Heart left ventricle (tissue), 13 donors: Measurements from ENCODE around the gene HYCC2.

ENCODE experiments used
- POLR2A ChIP-seq, 2 donors: fragments of 450-650 bp; IDR thresholded peaks; one replicate each; pipeline ENCODE4 v1.6.1; 2017; ENCODE audit warnings: antibody characterized with exemption in 2 of 2, mild to moderate bottlenecking in 2 of 2, moderate library complexity in 2 of 2
- TF ChIP-seq, protein P1 (sequence below), 12 donors: fragments of 200-600 bp; sonication (generic) in 4 of 12; IDR thresholded peaks; one replicate each; pipeline versions ENCODE4 v1.5.0 to v1.8.0; 2018 to 2022; ENCODE audit warnings: antibody characterized with exemption in 12 of 12, mild to moderate bottlenecking in 5 of 12
- donor health status: ischemic (EF 13 %, LVEDD 7.1; RV severe dilation, severe dysfunction).
- donor health status: DM: no; HTN: yes; CAD: no.
- donor health status: DM: no; HTN: no; CAD: no.
- donor health status: ischemic (EF 25% LVEDD 6.9; RV normal size, moderate dysfunction).
- donor health status: ischemic (EF 25% LVEDD 5.7; RV mildly dilated, moderate dysfunction).
- donor health status: ischemic (EF 35%, LVEDD 5.7; RV mildly dilated, moderate dysfunction).
- donor health status: nonischemic (EF 11% LVEDD 7.7; RV severe dilation, severe dysfunction).
- donor health status: DM: yes; HTN: yes; CAD: no.
- donor health status: PGD.
- donor health status: ischemic (EF 29% LVEDD 5.4; RV normal size, mild dysfunction).
- donor health status: nonischemic (EF 23%, LVEDD 6.1; RV moderate dilation, normal function).

DNA sequence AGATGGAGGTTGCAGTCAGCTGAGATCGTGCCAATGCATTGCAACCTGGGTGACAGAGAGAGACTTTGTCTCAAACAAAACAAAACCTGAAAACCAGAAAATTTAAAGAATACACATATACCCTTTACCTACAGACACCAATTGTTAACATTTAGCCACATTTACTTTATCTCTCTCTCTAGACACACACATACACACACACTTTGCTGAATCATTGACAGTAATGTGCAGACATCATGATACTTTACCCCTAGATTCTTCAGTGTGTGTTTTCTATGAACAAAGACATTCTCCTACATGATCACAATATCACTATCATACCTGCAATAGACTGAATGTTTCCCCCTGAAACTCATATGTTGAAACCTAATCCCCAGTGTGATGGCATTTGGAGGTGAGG lies 34.3 kb upstream of the HYCC2 start:
- TF ChIP-seq, protein P1, sequence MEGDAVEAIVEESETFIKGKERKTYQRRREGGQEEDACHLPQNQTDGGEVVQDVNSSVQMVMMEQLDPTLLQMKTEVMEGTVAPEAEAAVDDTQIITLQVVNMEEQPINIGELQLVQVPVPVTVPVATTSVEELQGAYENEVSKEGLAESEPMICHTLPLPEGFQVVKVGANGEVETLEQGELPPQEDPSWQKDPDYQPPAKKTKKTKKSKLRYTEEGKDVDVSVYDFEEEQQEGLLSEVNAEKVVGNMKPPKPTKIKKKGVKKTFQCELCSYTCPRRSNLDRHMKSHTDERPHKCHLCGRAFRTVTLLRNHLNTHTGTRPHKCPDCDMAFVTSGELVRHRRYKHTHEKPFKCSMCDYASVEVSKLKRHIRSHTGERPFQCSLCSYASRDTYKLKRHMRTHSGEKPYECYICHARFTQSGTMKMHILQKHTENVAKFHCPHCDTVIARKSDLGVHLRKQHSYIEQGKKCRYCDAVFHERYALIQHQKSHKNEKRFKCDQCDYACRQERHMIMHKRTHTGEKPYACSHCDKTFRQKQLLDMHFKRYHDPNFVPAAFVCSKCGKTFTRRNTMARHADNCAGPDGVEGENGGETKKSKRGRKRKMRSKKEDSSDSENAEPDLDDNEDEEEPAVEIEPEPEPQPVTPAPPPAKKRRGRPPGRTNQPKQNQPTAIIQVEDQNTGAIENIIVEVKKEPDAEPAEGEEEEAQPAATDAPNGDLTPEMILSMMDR (IDR thresholded peaks at IDR 0.05) = no peak
- TF ChIP-seq POLR2A (IDR thresholded peaks at IDR 0.05) = no peak
